ENCODE measurements around the gene ASCL5. TPM values are rescaled to one million over a fixed set of nuclear protein-coding genes. Genes with fewer than 3 reads are reported as not detected.

ASCL5 gene
- total and polyA plus RNA-seq, 2 of the 13 experiments (the other 11 are each of a cell fraction or from before 2014, with no cell fraction given) = not detected

DNA sequence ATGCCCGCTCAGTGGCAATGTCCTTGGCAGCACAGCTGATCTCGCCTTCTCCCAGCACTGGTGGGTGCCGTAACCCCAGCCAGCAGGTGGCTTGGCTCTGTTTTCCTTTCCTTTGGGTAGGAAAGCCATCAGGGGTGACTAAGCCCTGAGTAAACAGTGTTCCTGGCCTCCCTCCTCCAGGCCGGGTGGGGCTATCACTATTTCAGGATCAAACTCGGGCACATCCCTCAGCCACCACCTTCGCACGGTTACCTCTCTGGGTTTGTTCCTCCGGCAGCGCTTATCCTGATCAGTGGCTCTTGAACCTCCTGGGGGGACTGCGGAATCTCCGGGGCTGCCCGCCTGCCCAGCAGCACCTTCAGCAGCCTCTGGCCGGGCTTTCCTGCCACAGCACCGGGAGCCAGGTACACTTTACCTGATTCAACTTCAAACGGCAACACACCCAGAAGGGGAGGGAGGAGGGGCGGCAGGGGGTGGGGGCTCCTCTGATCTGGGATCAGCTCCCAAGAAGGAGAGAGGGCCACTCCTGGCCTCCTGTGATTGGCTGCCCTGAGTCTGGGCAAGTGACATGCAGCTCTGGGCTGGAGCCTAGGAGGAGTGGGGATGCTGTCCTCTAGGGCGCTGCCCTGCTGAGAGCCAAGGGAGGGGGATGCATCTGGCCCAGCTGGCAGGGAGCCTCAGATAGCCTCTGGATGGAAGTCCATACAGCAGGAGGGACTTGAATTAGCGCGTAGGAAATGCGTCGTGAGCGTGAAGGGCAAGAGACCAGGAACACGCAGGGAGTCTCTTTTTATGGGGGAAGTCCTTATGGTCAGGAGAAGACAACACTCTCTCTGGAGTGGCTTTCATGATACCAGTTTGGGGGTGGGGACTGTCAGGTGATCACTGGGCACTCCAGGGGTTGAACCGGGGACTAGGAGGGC lies at the start of gene ASCL5 (continued):
- TF ChIP-seq, protein P1, sequence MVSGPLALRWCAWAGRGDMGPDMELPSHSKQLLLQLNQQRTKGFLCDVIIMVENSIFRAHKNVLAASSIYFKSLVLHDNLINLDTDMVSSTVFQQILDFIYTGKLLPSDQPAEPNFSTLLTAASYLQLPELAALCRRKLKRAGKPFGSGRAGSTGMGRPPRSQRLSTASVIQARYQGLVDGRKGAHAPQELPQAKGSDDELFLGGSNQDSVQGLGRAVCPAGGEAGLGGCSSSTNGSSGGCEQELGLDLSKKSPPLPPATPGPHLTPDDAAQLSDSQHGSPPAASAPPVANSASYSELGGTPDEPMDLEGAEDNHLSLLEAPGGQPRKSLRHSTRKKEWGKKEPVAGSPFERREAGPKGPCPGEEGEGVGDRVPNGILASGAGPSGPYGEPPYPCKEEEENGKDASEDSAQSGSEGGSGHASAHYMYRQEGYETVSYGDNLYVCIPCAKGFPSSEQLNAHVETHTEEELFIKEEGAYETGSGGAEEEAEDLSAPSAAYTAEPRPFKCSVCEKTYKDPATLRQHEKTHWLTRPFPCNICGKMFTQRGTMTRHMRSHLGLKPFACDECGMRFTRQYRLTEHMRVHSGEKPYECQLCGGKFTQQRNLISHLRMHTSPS (CRISPR knock-in tag; IDR thresholded peaks at IDR 0.05; ENCODE audit: low read depth) = peak; percentile 69; the same call in 1 of the 2 replicates
- TF ChIP-seq RFXAP (CRISPR knock-in tag; IDR thresholded peaks at IDR 0.05; ENCODE audit: borderline replicate concordance) (no peak), MTA1 (CRISPR knock-in tag; IDR thresholded peaks at IDR 0.05; ENCODE audit: borderline replicate concordance) (no peak), SAP130 (CRISPR knock-in tag; IDR thresholded peaks at IDR 0.05; ENCODE audit: low read depth) (peak; percentile 60), NR2C2 (CRISPR knock-in tag; IDR thresholded peaks at IDR 0.05; ENCODE audit: borderline replicate concordance) (no peak)
- TF ChIP-seq, protein P2, sequence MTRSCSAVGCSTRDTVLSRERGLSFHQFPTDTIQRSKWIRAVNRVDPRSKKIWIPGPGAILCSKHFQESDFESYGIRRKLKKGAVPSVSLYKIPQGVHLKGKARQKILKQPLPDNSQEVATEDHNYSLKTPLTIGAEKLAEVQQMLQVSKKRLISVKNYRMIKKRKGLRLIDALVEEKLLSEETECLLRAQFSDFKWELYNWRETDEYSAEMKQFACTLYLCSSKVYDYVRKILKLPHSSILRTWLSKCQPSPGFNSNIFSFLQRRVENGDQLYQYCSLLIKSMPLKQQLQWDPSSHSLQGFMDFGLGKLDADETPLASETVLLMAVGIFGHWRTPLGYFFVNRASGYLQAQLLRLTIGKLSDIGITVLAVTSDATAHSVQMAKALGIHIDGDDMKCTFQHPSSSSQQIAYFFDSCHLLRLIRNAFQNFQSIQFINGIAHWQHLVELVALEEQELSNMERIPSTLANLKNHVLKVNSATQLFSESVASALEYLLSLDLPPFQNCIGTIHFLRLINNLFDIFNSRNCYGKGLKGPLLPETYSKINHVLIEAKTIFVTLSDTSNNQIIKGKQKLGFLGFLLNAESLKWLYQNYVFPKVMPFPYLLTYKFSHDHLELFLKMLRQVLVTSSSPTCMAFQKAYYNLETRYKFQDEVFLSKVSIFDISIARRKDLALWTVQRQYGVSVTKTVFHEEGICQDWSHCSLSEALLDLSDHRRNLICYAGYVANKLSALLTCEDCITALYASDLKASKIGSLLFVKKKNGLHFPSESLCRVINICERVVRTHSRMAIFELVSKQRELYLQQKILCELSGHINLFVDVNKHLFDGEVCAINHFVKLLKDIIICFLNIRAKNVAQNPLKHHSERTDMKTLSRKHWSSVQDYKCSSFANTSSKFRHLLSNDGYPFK (CRISPR knock-in tag; IDR thresholded peaks at IDR 0.05; ENCODE audit: borderline replicate concordance) = no peak
- TF ChIP-seq, protein P3, sequence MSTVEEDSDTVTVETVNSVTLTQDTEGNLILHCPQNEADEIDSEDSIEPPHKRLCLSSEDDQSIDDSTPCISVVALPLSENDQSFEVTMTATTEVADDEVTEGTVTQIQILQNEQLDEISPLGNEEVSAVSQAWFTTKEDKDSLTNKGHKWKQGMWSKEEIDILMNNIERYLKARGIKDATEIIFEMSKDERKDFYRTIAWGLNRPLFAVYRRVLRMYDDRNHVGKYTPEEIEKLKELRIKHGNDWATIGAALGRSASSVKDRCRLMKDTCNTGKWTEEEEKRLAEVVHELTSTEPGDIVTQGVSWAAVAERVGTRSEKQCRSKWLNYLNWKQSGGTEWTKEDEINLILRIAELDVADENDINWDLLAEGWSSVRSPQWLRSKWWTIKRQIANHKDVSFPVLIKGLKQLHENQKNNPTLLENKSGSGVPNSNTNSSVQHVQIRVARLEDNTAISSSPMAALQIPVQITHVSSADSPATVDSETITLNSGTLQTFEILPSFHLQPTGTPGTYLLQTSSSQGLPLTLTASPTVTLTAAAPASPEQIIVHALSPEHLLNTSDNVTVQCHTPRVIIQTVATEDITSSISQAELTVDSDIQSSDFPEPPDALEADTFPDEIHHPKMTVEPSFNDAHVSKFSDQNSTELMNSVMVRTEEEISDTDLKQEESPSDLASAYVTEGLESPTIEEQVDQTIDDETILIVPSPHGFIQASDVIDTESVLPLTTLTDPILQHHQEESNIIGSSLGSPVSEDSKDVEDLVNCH (CRISPR knock-in tag; IDR thresholded peaks at IDR 0.05) = no peak
- TF ChIP-seq, protein P4, sequence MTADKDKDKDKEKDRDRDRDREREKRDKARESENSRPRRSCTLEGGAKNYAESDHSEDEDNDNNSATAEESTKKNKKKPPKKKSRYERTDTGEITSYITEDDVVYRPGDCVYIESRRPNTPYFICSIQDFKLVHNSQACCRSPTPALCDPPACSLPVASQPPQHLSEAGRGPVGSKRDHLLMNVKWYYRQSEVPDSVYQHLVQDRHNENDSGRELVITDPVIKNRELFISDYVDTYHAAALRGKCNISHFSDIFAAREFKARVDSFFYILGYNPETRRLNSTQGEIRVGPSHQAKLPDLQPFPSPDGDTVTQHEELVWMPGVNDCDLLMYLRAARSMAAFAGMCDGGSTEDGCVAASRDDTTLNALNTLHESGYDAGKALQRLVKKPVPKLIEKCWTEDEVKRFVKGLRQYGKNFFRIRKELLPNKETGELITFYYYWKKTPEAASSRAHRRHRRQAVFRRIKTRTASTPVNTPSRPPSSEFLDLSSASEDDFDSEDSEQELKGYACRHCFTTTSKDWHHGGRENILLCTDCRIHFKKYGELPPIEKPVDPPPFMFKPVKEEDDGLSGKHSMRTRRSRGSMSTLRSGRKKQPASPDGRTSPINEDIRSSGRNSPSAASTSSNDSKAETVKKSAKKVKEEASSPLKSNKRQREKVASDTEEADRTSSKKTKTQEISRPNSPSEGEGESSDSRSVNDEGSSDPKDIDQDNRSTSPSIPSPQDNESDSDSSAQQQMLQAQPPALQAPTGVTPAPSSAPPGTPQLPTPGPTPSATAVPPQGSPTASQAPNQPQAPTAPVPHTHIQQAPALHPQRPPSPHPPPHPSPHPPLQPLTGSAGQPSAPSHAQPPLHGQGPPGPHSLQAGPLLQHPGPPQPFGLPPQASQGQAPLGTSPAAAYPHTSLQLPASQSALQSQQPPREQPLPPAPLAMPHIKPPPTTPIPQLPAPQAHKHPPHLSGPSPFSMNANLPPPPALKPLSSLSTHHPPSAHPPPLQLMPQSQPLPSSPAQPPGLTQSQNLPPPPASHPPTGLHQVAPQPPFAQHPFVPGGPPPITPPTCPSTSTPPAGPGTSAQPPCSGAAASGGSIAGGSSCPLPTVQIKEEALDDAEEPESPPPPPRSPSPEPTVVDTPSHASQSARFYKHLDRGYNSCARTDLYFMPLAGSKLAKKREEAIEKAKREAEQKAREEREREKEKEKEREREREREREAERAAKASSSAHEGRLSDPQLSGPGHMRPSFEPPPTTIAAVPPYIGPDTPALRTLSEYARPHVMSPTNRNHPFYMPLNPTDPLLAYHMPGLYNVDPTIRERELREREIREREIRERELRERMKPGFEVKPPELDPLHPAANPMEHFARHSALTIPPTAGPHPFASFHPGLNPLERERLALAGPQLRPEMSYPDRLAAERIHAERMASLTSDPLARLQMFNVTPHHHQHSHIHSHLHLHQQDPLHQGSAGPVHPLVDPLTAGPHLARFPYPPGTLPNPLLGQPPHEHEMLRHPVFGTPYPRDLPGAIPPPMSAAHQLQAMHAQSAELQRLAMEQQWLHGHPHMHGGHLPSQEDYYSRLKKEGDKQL (CRISPR knock-in tag; IDR thresholded peaks at IDR 0.05; ENCODE audit: low read depth) = no peak
- TF ChIP-seq, protein P5, sequence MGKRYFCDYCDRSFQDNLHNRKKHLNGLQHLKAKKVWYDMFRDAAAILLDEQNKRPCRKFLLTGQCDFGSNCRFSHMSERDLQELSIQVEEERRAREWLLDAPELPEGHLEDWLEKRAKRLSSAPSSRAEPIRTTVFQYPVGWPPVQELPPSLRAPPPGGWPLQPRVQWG (CRISPR knock-in tag; IDR thresholded peaks at IDR 0.05; ENCODE audit: borderline replicate concordance, low read depth) = no peak
